MM.1S (cell line): ENCODE data around the gene CSKMT.

Experiments used
- EZH2phosphoT487 ChIP-seq: fragments of 300-600 bp; sonication (generic); IDR thresholded peaks from 2 replicates; pipeline ENCODE4 v1.6.1; 2018; ENCODE audit warnings: antibody characterized with exemption, low read length
- TF ChIP-seq, protein P1 (sequence below): fragments of 300-600 bp; sonication (generic); IDR thresholded peaks from 2 replicates; pipeline ENCODE4 v1.5.1; 2016; ENCODE audit warnings: antibody characterized with exemption, low read length, mixed read lengths

DNA sequence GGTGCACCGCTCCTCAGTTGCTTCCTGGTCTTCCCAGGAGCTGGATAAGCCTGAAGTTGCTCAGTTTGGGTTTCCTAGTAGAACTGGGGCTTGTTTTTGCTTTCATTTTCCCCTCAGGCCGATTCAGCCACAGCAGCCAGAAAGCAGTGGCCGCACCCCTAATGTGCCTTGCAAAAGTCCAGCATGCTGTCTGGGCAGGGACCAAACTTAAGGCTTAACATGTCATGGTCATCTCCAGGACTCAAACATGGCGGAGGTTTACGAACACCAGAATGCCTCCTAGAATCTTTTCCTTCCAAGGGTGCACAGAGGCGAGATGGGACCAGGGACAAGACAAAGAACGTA, 44.9 kb downstream of the CSKMT start:
- TF ChIP-seq, protein P1, sequence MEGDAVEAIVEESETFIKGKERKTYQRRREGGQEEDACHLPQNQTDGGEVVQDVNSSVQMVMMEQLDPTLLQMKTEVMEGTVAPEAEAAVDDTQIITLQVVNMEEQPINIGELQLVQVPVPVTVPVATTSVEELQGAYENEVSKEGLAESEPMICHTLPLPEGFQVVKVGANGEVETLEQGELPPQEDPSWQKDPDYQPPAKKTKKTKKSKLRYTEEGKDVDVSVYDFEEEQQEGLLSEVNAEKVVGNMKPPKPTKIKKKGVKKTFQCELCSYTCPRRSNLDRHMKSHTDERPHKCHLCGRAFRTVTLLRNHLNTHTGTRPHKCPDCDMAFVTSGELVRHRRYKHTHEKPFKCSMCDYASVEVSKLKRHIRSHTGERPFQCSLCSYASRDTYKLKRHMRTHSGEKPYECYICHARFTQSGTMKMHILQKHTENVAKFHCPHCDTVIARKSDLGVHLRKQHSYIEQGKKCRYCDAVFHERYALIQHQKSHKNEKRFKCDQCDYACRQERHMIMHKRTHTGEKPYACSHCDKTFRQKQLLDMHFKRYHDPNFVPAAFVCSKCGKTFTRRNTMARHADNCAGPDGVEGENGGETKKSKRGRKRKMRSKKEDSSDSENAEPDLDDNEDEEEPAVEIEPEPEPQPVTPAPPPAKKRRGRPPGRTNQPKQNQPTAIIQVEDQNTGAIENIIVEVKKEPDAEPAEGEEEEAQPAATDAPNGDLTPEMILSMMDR: no peak
- TF ChIP-seq EZH2phosphoT487: no peak
